GM12874 (cell line): ENCODE data around the gene ROCK1.
A peak's percentile ranks its signal among the peaks of the same experiment; 100 is the strongest.

Source experiments
- TF ChIP-seq, protein P1 (sequence below): IDR thresholded peaks from 2 replicates; pipeline ENCODE4 v1.5.1; 2011; ENCODE audit warnings: low read depth, mild to moderate bottlenecking, control low read depth, low read length, moderate library complexity; ENCODE audit not compliant: insufficient read depth

The ROCK1 gene

DNA sequence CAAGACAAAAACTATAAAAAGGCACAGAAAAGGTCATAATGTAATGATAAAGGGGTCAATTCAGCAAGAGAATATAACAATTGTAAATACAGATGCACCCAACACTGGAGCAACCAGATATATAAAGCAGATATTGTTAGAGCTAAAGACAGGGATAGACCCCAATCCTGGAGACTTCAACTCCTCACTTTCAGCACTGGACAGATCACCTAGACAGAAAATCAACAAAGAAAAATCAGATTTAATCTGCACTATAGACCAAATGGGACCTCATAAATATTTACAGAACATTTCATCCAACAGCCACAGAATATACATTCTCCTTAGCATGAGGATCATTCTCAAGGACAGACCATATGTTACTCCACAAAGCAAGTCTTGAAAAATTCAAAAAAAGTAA is 114.2 kb downstream of the ROCK1 start:
- TF ChIP-seq, protein P1, sequence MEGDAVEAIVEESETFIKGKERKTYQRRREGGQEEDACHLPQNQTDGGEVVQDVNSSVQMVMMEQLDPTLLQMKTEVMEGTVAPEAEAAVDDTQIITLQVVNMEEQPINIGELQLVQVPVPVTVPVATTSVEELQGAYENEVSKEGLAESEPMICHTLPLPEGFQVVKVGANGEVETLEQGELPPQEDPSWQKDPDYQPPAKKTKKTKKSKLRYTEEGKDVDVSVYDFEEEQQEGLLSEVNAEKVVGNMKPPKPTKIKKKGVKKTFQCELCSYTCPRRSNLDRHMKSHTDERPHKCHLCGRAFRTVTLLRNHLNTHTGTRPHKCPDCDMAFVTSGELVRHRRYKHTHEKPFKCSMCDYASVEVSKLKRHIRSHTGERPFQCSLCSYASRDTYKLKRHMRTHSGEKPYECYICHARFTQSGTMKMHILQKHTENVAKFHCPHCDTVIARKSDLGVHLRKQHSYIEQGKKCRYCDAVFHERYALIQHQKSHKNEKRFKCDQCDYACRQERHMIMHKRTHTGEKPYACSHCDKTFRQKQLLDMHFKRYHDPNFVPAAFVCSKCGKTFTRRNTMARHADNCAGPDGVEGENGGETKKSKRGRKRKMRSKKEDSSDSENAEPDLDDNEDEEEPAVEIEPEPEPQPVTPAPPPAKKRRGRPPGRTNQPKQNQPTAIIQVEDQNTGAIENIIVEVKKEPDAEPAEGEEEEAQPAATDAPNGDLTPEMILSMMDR, result no peak

DNA sequence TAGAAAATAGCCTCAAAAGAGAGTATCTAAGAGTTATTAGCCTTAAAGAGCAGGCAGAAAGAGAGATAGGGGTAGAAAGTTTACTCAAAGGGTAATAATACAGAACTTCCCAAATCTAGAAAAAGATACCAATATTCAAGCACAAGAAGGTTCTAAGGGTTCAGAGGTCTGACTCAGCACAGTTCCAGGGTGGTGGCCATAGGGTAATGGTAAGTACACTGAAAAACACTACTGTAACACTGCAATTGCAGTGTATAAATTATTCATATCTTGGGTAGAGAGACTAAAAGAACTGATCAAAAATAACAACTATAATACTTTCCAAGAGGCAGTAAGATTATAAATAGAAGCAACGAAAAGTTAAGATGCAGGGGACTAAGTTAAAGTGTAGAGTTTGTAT is 115.2 kb downstream of the ROCK1 start:
- TF ChIP-seq, protein P1, result no peak

DNA sequence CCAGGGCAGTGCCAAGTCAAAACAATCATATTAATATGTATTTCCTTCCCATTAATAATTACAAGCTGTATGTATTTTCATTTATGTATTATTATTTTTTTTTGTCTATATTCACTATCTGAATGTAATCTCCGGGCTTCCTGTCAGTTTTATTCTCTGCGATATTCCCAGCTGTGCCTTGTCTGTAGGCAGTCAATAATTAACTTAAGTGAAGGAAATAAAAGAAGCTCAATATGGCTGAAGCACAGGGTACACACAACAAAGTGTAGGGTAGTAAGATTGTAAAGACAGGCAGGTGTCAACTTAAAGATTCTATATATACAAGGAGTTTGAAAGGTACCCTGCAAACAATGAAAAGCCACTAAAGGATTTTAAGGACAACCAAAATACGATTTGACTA is 122.9 kb downstream of the ROCK1 start:
- TF ChIP-seq, protein P1, result no peak

DNA sequence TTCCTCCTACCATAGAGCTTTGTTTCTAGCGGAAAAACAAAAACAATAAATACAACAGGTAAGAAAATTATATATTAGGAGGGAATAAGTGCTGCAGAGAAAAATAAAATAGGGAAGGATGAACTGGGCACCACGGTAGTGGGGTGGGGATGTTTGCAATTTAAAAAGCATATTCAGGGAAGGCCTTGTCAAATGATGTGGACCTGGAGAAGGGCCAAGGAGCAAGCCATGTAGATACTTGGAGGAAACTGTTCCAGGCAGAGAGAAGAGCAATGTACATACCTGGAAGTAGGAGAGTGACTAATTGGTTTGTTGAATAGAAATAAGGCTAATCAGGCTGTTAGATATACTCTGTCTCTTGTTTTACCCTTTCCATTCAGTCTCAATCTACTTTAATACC is 136.5 kb downstream of the ROCK1 start:
- TF ChIP-seq, protein P1, result no peak

DNA sequence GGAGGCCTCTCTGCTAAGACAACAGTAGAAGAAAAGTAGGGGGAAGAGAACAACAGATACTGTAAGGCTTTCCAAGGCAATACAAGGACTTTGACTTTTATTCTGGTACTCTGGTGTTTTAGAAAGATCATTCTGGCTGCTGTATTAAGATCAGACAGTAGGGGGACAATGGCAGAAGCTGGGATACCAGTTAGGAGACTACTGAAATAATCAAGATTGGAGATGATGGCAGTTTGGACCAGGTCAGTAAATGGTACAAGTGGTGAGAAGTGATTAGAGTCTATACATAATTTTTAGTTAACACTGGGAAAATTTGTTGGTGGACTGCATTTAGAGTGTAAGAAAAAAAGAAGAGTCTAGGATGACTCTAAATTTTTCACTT is 139.7 kb downstream of the ROCK1 start:
- TF ChIP-seq, protein P1, result peak; percentile 46; the same call in 1 of the 2 replicates

DNA sequence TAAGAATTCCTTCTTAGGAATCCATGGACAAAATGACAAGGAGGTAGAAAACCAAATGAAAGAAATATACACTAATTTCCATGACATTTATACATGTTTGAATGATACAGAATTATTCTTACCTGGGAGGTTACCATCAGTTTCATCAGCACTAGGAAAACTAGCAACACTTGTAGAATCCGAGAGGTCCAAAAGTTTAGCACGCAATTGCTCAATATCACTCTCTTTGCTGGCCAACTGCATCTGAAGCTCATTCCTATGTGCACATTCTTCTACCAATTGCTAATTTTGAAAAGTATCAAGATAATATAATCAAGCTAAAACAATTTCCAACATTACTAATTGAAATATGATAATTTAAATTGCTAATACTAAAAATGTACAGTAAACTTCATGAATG is 144.8 kb downstream of the ROCK1 start:
- TF ChIP-seq, protein P1, result no peak

DNA sequence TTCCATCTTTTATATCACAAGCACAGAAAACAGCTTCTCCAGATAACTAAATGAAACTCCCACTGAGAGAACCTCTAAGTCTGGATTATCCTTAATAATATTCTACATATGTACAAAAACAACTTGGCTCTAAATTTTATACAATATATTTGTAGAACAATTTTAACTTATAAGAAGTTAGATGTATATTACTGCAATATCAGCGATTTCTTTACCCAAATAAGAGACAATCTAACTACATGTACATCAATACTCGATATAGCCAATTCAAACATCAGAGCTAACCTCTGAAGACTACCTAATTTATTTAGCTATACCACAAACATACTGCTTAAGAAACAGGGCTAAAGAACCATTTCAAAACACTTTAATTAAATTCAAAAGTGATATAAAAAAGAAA is 148.6 kb downstream of the ROCK1 start:
- TF ChIP-seq, protein P1, result no peak

DNA sequence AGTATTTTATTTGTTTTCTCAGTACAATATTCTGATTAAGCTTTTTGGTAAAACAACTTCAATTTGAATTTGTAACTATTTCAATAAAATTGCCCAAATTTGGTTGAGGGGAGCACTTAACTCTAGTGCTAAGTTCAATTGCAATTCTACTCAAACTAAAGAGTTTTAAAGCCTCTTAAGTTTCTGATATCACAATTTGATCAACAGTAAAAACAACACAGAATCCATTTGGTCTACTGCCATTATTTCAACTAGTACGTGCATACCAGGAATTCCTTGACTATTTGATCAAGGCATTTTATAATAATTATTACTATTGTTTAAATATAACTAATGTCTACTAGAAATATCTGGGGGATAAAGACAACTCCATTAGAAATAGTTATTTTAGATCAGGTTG is 150.9 kb downstream of the ROCK1 start:
- TF ChIP-seq, protein P1, result no peak
